Gastroesophageal sphincter (tissue), 4 donors: ENCODE results near the gene OLA1. TPM values are rescaled to one million over a fixed set of nuclear protein-coding genes. Genes with fewer than 3 reads are reported as not detected.

Source experiments
- ATAC-seq: fragments of 150-250 bp; one replicate; pipeline ENCODE4 v1.9.1; 2016; ENCODE audit warnings: mild to moderate bottlenecking, moderate library complexity
- H3K27ac ChIP-seq, 4 donors: fragments of 200-600 bp; sonication (generic) in 3 of 4; 1 replicate in 3 of 4; 2 replicates in 1 of 4; pipeline ENCODE4 v1.5.1; 2016 to 2019
- H3K27me3 ChIP-seq: fragments of 200-600 bp; sonication (generic); one replicate; pipeline ENCODE4 v1.5.1; 2019
- H3K36me3 ChIP-seq, 2 donors: fragments of 200-600 bp; sonication (generic); one replicate each; pipeline ENCODE4 v1.5.1; 2019; ENCODE audit warnings: control low read depth in 1 of 2
- H3K4me1 ChIP-seq, 3 donors: fragments of 200-600 bp; sonication (generic); 1 replicate in 2 of 3; 2 replicates in 1 of 3; pipeline ENCODE4 v1.5.1; 2016 to 2019; ENCODE audit warnings: control low read depth in 2 of 3
- H3K4me3 ChIP-seq, 2 donors: fragments of 200-600 bp; sonication (generic); one replicate each; pipeline ENCODE4 v1.5.1; 2019; ENCODE audit warnings: mild to moderate bottlenecking in 1 of 2, moderate library complexity in 1 of 2
- H3K9me3 ChIP-seq, 3 donors: fragments of 200-600 bp; sonication (generic); one replicate each; pipeline ENCODE4 v1.5.1; 2017 to 2019; ENCODE audit warnings: control low read depth in 2 of 3
- CTCF ChIP-seq, 4 experiments: fragments of 200-600 bp in 2 of 4; fragments of 450-650 bp in 2 of 4; sonication (generic) in 1 of 4; IDR thresholded peaks; one replicate each; pipeline ENCODE4 v1.5.1; 2017 to 2019; ENCODE audit warnings: antibody characterized with exemption in 4 of 4, mild to moderate bottlenecking in 2 of 4, moderate library complexity in 2 of 4
- EP300 ChIP-seq: sonication (generic); formaldehyde crosslinking; IDR thresholded peaks from one replicate; pipeline ENCODE4 v1.6.1; 2017; ENCODE audit warnings: antibody characterized with exemption, mild to moderate bottlenecking
- POLR2A ChIP-seq, 2 donors: fragments of 450-650 bp; IDR thresholded peaks; one replicate each; pipeline ENCODE4 v1.6.1; 2017; ENCODE audit warnings: antibody characterized with exemption in 2 of 2, mild to moderate bottlenecking in 2 of 2, moderate library complexity in 1 of 2
- POLR2AphosphoS5 ChIP-seq: sonication (generic); formaldehyde crosslinking; IDR thresholded peaks from one replicate; pipeline ENCODE4 v1.6.1; 2017; ENCODE audit warnings: antibody characterized with exemption
- WGBS, 2 donors: methylation state at CpG; one replicate each; pipeline ENCODE4 v1.1.5; 2018; ENCODE audit warnings: low coverage in 1 of 2; 5-methylcytosine and 5-hydroxymethylcytosine counted together
- total RNA-seq, 4 donors: library from RNA; depleted of rRNA; stranded (reverse); fragments of >200 nt; gene quantifications; one replicate each; pipeline ENCODE4 v1.1.0, GENCODE V29; 2016

Gene OLA1
- total RNA-seq, 4 donors from 2014 or later: 57.1 to 90.4 (median 72.1) TPM

GRCh38 chr2:174053355-174054151 is 194.8 kb downstream of the OLA1 start:
- WGBS, 2 donors: 37% methylated on average over 4 of the region's 10 CpGs; no CpG with 5 or more reads in 1 of the 2 donors

GRCh38 chr2:174052584-174052976 is 195.8 kb downstream of the OLA1 start:
- WGBS, 2 donors: 48% methylated on average over 3 of the region's 3 CpGs

More at GRCh38 chr2:174053355-174054151, 194.8 kb downstream of the OLA1 start:
- no peaks in the 10 kb centered on the region for H3K27me3 ChIP-seq
- H3K9me3 ChIP-seq: no peaks in the 10 kb centered on the region
- H3K36me3 ChIP-seq: no peaks in the 10 kb centered on the region
- TF ChIP-seq EP300: no peak
- no peak for TF ChIP-seq POLR2AphosphoS5
- no peak for TF ChIP-seq POLR2A (IDR thresholded peaks at IDR 0.05)
- TF ChIP-seq CTCF (IDR thresholded peaks at IDR 0.05): no peak
- H3K4me3 ChIP-seq: peak overlapping the region in 1 of 2 donors; percentile 3
- peak overlapping the region in 1 of 4 donors; percentile 13 for H3K27ac ChIP-seq
- peak; percentile 19 for ATAC-seq
- H3K4me1 ChIP-seq: peaks cover 0 to 8% (median 0%) of the 10 kb centered on the region in 3 donors

GRCh38 chr2:174051741-174052583 is 196.4 kb downstream of the OLA1 start:
- H3K27me3 ChIP-seq: no peaks in the 10 kb centered on the region
- H3K4me1 ChIP-seq: peaks cover 0 to 8% (median 0%) of the 10 kb centered on the region in 3 donors
- peak overlapping the region in 3 of 4 donors; percentile 4 to 36 (median 22) for H3K27ac ChIP-seq
- H3K4me3 ChIP-seq: no peak overlapping the region
- H3K36me3 ChIP-seq: no peaks in the 10 kb centered on the region
- ATAC-seq: peak; percentile 64
- H3K9me3 ChIP-seq: no peaks in the 10 kb centered on the region
- 36 to 41% methylated on average over 7 to 13 of the region's 13 CpGs for WGBS, 2 donors
- TF ChIP-seq EP300 (no peak), POLR2A (IDR thresholded peaks at IDR 0.05) (no peak), CTCF (IDR thresholded peaks at IDR 0.05) (no peak)

More at GRCh38 chr2:174052584-174052976, 195.8 kb downstream of the OLA1 start:
- Histone ChIP-seq H3K27me3 (no peaks in the 10 kb centered on the region), H3K9me3 (no peaks in the 10 kb centered on the region), H3K36me3 (no peaks in the 10 kb centered on the region), H3K4me1 (peaks cover 0 to 8% (median 0%) of the 10 kb centered on the region in 3 donors), H3K27ac (peak overlapping the region in 1 of 4 donors; percentile 4), H3K4me3 (no peak overlapping the region)
- TF ChIP-seq POLR2A (IDR thresholded peaks at IDR 0.05) (no peak), POLR2AphosphoS5 (no peak), EP300 (no peak), CTCF (IDR thresholded peaks at IDR 0.05) (no peak)
- no peak for ATAC-seq

GRCh38 chr2:174051068-174051467 is 197.3 kb downstream of the OLA1 start:
- Histone ChIP-seq H3K27ac (no peak overlapping the region), H3K4me1 (peaks cover 0 to 8% (median 0%) of the 10 kb centered on the region in 3 donors), H3K27me3 (no peaks in the 10 kb centered on the region), H3K36me3 (no peaks in the 10 kb centered on the region), H3K9me3 (no peaks in the 10 kb centered on the region), H3K4me3 (no peak overlapping the region)
- WGBS, 2 donors: 93 to 100% methylated on average over 2 to 4 of the region's 4 CpGs
- TF ChIP-seq CTCF (IDR thresholded peaks at IDR 0.05): no peak
- no peak for TF ChIP-seq POLR2AphosphoS5
- TF ChIP-seq POLR2A (IDR thresholded peaks at IDR 0.05): no peak
- TF ChIP-seq EP300: no peak
- ATAC-seq: no peak
